SK-N-SH treated with all-trans-retinoic acid at 6 μM for 48 hours (cell line): ENCODE results near the gene SYNE4.

Experiments
- ATAC-seq: fragments of 200-7000 bp; cut with Tn5 transposase; 3 replicates; pipeline ENCODE4 v1.9.1; 2020; ENCODE audit warnings: mild to moderate bottlenecking, moderate library complexity
- ARNTL ChIP-seq: fragments of 450-650 bp; formaldehyde crosslinking; IDR thresholded peaks from 2 replicates; pipeline ENCODE4 v1.5.0; 2020; ENCODE audit warnings: low read depth, mild to moderate bottlenecking, moderate library complexity, borderline replicate concordance
- BACH2 ChIP-seq: fragments of 250-450 bp; sonication (Bioruptor Pico); IDR thresholded peaks from 2 replicates; pipeline ENCODE4 v1.9.0; 2021; ENCODE audit warnings: mild to moderate bottlenecking, borderline replicate concordance
- CSDC2 ChIP-seq: fragments of 250-450 bp; sonication (Bioruptor Pico); IDR thresholded peaks from 2 replicates; pipeline ENCODE4 v1.5.0; 2020; ENCODE audit warnings: mild to moderate bottlenecking, moderate library complexity
- ESRRG ChIP-seq: fragments of 250-450 bp; sonication (Bioruptor Pico); IDR thresholded peaks from 2 replicates; pipeline ENCODE4 v1.6.1; 2021; ENCODE audit warnings: mild to moderate bottlenecking
- GLIS3 ChIP-seq: fragments of 250-450 bp; sonication (Bioruptor Pico); IDR thresholded peaks from 2 replicates; pipeline ENCODE4 v1.5.0; 2020; ENCODE audit warnings: mild to moderate bottlenecking, moderate library complexity
- ISL1 ChIP-seq: fragments of 250-450 bp; sonication (Bioruptor Pico); IDR thresholded peaks from 2 replicates; pipeline ENCODE4 v2.1.2; 2022; ENCODE audit warnings: mild to moderate bottlenecking, moderate library complexity
- OSR1 ChIP-seq: fragments of 250-450 bp; sonication (Bioruptor Pico); IDR thresholded peaks from 2 replicates; pipeline ENCODE4 v1.8.0; 2022; ENCODE audit warnings: moderate library complexity, mild to moderate bottlenecking, inconsistent platforms
- PATZ1 ChIP-seq: fragments of 250-450 bp; sonication (Bioruptor Pico); IDR thresholded peaks from 2 replicates; pipeline ENCODE4 v1.8.0; 2020; ENCODE audit warnings: mild to moderate bottlenecking, moderate library complexity, borderline replicate concordance
- PPARA ChIP-seq: fragments of 250-450 bp; sonication (Bioruptor Pico); IDR thresholded peaks from 2 replicates; pipeline ENCODE4 v1.5.0; 2020; ENCODE audit warnings: mild to moderate bottlenecking, borderline replicate concordance
- RARB ChIP-seq: fragments of 250-450 bp; sonication (Bioruptor Pico); IDR thresholded peaks from 2 replicates; pipeline ENCODE4 v1.8.0; 2021; ENCODE audit warnings: mild to moderate bottlenecking, moderate library complexity
- TCF4 ChIP-seq: fragments of 250-450 bp; sonication (Bioruptor Pico); IDR thresholded peaks from 2 replicates; pipeline ENCODE4 v1.8.0; 2021; ENCODE audit warnings: mild to moderate bottlenecking, moderate library complexity, borderline replicate concordance
- TOX ChIP-seq: fragments of 250-450 bp; sonication (Bioruptor Pico); IDR thresholded peaks from 2 replicates; pipeline ENCODE4 v1.8.0; 2021; ENCODE audit warnings: mild to moderate bottlenecking, moderate library complexity, borderline replicate concordance
- TSHZ2 ChIP-seq: fragments of 250-450 bp; sonication (Bioruptor Pico); IDR thresholded peaks from 2 replicates; pipeline ENCODE4 v1.5.0; 2020; ENCODE audit warnings: mild to moderate bottlenecking, moderate library complexity
- ZC3H10 ChIP-seq: fragments of 250-450 bp; sonication (Bioruptor Pico); IDR thresholded peaks from 2 replicates; pipeline ENCODE4 v1.5.1; 2021; ENCODE audit warnings: mild to moderate bottlenecking, moderate library complexity
- ZFP3 ChIP-seq: fragments of 250-450 bp; sonication (Bioruptor Pico); IDR thresholded peaks from 2 replicates; pipeline ENCODE4 v1.5.0; 2020; ENCODE audit warnings: mild to moderate bottlenecking, moderate library complexity
- ZNF565 ChIP-seq: fragments of 450-650 bp; formaldehyde crosslinking; conservative IDR thresholded peaks from 2 replicates; pipeline ENCODE4 v1.5.0; 2020; ENCODE audit warnings: low read depth, mild to moderate bottlenecking, moderate library complexity
- ZNF70 ChIP-seq: fragments of 450-650 bp; formaldehyde crosslinking; IDR thresholded peaks from 2 replicates; pipeline ENCODE4 v1.5.0; 2020; ENCODE audit warnings: mild to moderate bottlenecking, moderate library complexity
- ZNF8 ChIP-seq: fragments of 450-650 bp; formaldehyde crosslinking; IDR thresholded peaks from 2 replicates; pipeline ENCODE4 v1.5.0; 2020; ENCODE audit warnings: mild to moderate bottlenecking, moderate library complexity
- TF ChIP-seq, protein P1 (sequence below): fragments of 250-450 bp; sonication (Bioruptor Pico); IDR thresholded peaks from 2 replicates; pipeline ENCODE4 v1.8.0; 2021; ENCODE audit warnings: low read depth, mild to moderate bottlenecking, moderate library complexity, borderline replicate concordance
- TF ChIP-seq, protein P2 (sequence below): fragments of 250-450 bp; sonication (Bioruptor Pico); IDR thresholded peaks from 2 replicates; pipeline ENCODE4 v1.5.1; 2020; ENCODE audit warnings: low read depth, mild to moderate bottlenecking, moderate library complexity
- TF ChIP-seq, protein P3 (sequence below): fragments of 250-450 bp; sonication (Bioruptor Pico); IDR thresholded peaks from 2 replicates; pipeline ENCODE4 v1.5.1; 2021; ENCODE audit warnings: mild to moderate bottlenecking, moderate library complexity

Gene SYNE4

DNA sequence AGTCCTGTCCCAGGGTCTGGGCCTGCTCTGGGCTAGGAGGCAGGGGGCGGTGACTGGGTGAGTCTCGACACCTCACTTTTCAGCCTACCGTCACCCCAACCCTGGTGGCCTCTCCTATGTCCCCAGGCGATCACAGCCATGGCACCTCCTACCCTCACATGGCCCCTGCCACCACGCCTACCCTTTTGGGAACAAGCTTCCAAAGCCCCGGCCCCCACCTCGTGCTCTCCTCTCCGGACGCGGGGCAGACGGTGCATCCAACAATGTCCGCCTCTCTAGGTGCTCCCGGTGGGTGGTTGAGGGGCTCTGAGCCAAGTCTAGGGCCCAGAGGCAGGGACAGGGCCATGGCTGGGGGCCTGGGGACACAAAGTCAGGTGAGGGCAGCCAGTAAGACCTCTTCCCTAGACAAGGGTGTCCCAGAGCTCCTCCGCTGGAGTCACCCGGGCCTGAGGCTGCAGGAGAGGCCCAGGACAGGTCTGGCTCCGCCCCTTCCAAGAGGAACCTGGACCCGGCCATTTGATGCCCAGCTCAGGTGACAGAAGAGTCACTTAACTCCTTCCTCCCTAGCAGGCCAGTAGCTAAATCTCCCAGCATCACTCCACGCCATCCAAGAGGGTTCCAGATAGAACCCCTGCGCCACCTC lies at the start of gene SYNE4:
SYNE4 (minus strand) TSS at position 478 of the 643 bp plus-strand sequence; CDS start at position 346, 132 bp downstream.
- no peak for TF ChIP-seq ISL1 (CRISPR knock-in tag)
- no peak for TF ChIP-seq BACH2 (CRISPR knock-in tag)
- no peak for TF ChIP-seq GLIS3 (CRISPR knock-in tag)
- TF ChIP-seq ZFP3 (CRISPR knock-in tag) = no peak
- no peak for TF ChIP-seq TOX (CRISPR knock-in tag)
- TF ChIP-seq ARNTL (CRISPR knock-in tag) = no peak
- TF ChIP-seq, protein P1, sequence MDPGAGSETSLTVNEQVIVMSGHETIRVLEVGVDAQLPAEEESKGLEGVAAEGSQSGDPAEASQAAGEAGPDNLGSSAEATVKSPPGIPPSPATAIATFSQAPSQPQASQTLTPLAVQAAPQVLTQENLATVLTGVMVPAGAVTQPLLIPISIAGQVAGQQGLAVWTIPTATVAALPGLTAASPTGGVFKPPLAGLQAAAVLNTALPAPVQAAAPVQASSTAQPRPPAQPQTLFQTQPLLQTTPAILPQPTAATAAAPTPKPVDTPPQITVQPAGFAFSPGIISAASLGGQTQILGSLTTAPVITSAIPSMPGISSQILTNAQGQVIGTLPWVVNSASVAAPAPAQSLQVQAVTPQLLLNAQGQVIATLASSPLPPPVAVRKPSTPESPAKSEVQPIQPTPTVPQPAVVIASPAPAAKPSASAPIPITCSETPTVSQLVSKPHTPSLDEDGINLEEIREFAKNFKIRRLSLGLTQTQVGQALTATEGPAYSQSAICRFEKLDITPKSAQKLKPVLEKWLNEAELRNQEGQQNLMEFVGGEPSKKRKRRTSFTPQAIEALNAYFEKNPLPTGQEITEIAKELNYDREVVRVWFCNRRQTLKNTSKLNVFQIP (CRISPR knock-in tag) = no peak
- TF ChIP-seq CSDC2 = no peak
- TF ChIP-seq, protein P2, sequence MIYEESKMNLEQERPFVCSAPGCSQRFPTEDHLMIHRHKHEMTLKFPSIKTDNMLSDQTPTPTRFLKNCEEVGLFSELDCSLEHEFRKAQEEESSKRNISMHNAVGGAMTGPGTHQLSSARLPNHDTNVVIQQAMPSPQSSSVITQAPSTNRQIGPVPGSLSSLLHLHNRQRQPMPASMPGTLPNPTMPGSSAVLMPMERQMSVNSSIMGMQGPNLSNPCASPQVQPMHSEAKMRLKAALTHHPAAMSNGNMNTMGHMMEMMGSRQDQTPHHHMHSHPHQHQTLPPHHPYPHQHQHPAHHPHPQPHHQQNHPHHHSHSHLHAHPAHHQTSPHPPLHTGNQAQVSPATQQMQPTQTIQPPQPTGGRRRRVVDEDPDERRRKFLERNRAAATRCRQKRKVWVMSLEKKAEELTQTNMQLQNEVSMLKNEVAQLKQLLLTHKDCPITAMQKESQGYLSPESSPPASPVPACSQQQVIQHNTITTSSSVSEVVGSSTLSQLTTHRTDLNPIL (CRISPR knock-in tag) = no peak
- no peak for TF ChIP-seq PPARA (CRISPR knock-in tag)
- no peak for TF ChIP-seq ZNF8 (CRISPR knock-in tag)
- ATAC-seq = no peak

DNA sequence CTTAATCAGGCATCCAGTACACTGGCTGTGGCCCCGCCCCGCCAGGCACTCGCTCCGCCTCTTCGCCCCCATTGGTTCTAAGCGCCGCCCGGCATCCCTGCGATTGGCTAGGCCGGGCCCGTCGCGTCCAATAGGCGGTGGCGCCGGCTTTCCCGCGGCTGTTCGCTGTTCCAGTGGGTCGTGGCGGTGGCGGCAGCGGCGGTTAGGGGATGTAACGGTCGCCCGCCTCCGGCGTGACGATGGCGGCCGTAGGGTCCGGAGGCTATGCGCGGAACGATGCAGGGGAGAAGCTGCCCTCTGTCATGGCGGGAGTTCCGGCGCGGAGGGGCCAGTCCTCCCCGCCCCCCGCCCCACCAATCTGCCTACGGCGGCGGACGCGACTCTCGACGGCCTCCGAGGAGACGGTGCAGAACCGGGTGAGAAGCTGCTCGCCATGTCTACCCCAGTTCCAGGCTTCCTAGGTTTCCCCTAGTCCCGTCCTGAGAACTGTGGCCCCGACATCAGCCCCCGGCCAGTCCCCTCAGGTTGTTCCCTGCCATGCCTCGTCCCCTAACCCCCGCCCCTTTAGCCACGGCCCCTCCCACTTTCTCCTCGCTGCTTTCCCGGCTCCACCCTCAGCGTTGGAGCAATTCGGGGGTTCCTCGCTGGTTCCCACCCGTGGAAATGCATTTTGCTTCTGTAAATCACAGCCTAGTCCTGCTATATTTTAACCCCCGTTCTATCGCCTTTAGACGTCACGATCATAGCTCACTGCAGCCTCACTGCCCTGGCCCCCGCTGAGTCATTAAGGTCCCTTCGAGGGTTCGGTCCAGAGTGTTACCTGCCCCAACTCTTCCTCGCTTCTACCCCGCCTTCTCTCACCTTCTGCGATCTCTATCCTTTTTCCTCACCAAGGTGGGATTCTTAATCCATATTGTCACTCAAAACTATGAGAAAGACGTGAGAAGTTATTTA lies 46.4 kb upstream of the SYNE4 start, which contains the start of gene WDR62:
WDR62 (plus strand) TSS at position 165 of the 954 bp plus-strand sequence; CDS start at position 240, 75 bp downstream.
- no peak for TF ChIP-seq ZC3H10
- TF ChIP-seq PATZ1 (CRISPR knock-in tag) = no peak
- TF ChIP-seq OSR1 = no peak
- no peak for TF ChIP-seq PPARA (CRISPR knock-in tag)
- TF ChIP-seq ZFP3 (CRISPR knock-in tag) = no peak
- no peak for TF ChIP-seq RARB (CRISPR knock-in tag)
- no peak for TF ChIP-seq BACH2 (CRISPR knock-in tag)
- no peak for TF ChIP-seq ZNF565 (CRISPR knock-in tag)
- TF ChIP-seq TCF4 = no peak
- TF ChIP-seq, protein P3, sequence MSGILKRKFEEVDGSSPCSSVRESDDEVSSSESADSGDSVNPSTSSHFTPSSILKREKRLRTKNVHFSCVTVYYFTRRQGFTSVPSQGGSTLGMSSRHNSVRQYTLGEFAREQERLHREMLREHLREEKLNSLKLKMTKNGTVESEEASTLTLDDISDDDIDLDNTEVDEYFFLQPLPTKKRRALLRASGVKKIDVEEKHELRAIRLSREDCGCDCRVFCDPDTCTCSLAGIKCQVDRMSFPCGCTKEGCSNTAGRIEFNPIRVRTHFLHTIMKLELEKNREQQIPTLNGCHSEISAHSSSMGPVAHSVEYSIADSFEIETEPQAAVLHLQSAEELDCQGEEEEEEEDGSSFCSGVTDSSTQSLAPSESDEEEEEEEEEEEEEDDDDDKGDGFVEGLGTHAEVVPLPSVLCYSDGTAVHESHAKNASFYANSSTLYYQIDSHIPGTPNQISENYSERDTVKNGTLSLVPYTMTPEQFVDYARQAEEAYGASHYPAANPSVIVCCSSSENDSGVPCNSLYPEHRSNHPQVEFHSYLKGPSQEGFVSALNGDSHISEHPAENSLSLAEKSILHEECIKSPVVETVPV = no peak
- TF ChIP-seq, protein P1 (CRISPR knock-in tag) = no peak
- TF ChIP-seq ARNTL (CRISPR knock-in tag) = no peak
- ATAC-seq = peak; percentile 88

DNA sequence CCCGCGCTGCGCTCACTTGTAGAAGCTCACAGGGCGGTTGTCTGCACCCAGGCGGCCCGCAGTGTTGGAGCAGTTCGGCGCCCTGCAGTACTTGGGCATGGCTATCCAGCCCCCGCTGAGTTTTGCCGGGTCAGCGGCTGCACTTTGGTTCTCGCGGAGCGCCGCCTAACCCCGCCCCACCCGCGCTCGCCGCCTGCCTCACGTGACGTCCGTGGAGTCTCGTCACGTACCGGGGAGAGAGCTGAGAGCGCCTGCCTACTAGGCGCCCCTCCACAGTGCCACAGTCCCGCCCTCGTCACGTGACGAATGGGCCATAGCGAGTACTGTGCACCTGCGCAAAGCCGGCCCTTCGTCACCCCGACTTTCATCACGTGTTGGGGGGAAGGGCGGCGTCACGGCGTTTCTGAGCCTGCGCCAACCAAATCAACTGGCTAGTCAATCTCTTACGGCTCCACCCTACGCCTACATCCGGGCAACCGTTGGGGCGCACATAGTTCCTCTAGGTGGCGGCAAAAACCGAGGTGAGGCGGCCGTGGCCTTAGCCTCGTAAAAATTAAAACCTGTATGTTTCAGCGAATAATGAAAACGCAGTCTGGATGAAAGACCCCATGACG lies 45.6 kb upstream of the SYNE4 start, which contains the start of gene THAP8:
THAP8 (minus strand) TSS at position 167 of the 614 bp plus-strand sequence; CDS start at position 99, 68 bp downstream.
- peak; percentile 90 for ATAC-seq
- TF ChIP-seq ZNF8 (CRISPR knock-in tag) = no peak
- TF ChIP-seq ZNF70 = no peak
- no peak; the same call in 1 of the 2 replicates for TF ChIP-seq ARNTL (CRISPR knock-in tag)
- no peak for TF ChIP-seq RARB (CRISPR knock-in tag)
- TF ChIP-seq ZC3H10 = no peak
- no peak for TF ChIP-seq TSHZ2 (CRISPR knock-in tag)
- no peak for TF ChIP-seq ZFP3 (CRISPR knock-in tag)
- TF ChIP-seq ESRRG (CRISPR knock-in tag) = no peak
- TF ChIP-seq PPARA (CRISPR knock-in tag) = no peak
- TF ChIP-seq, protein P1 (CRISPR knock-in tag) = no peak
